ENCODE data around the gene ADAMTS2.

GRCh38 chr5:179168664-179169063 lies 176.6 kb downstream of the ADAMTS2 start:
- TF ChIP-seq KDM4A (IDR thresholded peaks at IDR 0.05; ENCODE audit: low read depth, low read length, severe bottlenecking) (no peak), POLR2A (IDR thresholded peaks at IDR 0.05; ENCODE audit: control extremely low read depth in 1 of 2, low read depth in 2 of 2, low read length in 2 of 2) (no peak), JUND (IDR thresholded peaks at IDR 0.05; ENCODE audit: low read length) (no peak), RAD21 (IDR thresholded peaks at IDR 0.05 in 1 of 2, conservative IDR thresholded peaks at IDR 0.05 in 1 of 2; ENCODE audit: low read depth in 2 of 2, low read length in 2 of 2) (no peak), CTCF (IDR thresholded peaks at IDR 0.05; ENCODE audit: control extremely low read depth in 1 of 3, insufficient read depth in 1 of 3, low read depth in 1 of 3, low read length in 3 of 3) (no peak), EP300 (IDR thresholded peaks at IDR 0.05; ENCODE audit: borderline replicate concordance in 1 of 2, low read depth in 2 of 2, low read length in 2 of 2) (no peak), NANOG (IDR thresholded peaks at IDR 0.05; ENCODE audit: insufficient read depth, low read depth, low read length, poor library complexity, severe bottlenecking) (no peak), MAFK (IDR thresholded peaks at IDR 0.05; ENCODE audit: low read depth, low read length) (no peak), RFX5 (IDR thresholded peaks at IDR 0.05; ENCODE audit: borderline replicate concordance, low read depth, low read length) (no peak), KDM1A (IDR thresholded peaks at IDR 0.05; ENCODE audit: borderline replicate concordance, low read length) (no peak)
